Progenitor cell of endocrine pancreas (in vitro differentiated cells): ENCODE data around the gene SLIT3. TPM values are rescaled to one million over a fixed set of nuclear protein-coding genes. Genes with fewer than 3 reads are reported as not detected.

Experiments used
- DNase-seq: peaks from one replicate; pipeline ENCODE4 v3.0.0; 2021; ENCODE audit warnings: low spot score; ENCODE audit not compliant: unreplicated experiment
- H3K27ac Mint-ChIP-seq: 2 replicates; pipeline ENCODE4 v1.8.0; 2021; ENCODE audit warnings: mild to moderate bottlenecking, moderate library complexity, mixed read lengths
- H3K27me3 Mint-ChIP-seq: 2 replicates; pipeline ENCODE4 v1.8.0; 2021; ENCODE audit warnings: mixed read lengths
- H3K36me3 Mint-ChIP-seq: 2 replicates; pipeline ENCODE4 v1.8.0; 2022; ENCODE audit warnings: mixed read lengths; ENCODE audit not compliant: insufficient read depth
- H3K4me1 Mint-ChIP-seq: 2 replicates; pipeline ENCODE4 v1.8.0; 2021; ENCODE audit warnings: low read depth, mixed read lengths
- H3K4me3 Mint-ChIP-seq: 2 replicates; pipeline ENCODE4 v1.8.0; 2021; ENCODE audit warnings: low read depth, mild to moderate bottlenecking, moderate library complexity, mixed read lengths
- H3K9me3 Mint-ChIP-seq: 2 replicates; pipeline ENCODE4 v1.8.0; 2021; ENCODE audit warnings: low read depth, mixed read lengths
- total RNA-seq: library from RNA; stranded (reverse); gene quantifications from 2 replicates; pipeline ENCODE4 v1.2.1, GENCODE V29; 2021
- TF ChIP-seq, protein P1 (sequence below): fragments of 200-600 bp; sonication (generic); IDR thresholded peaks from one replicate; pipeline ENCODE4 v1.5.0; 2021; ENCODE audit warnings: antibody characterized with exemption, mild to moderate bottlenecking; ENCODE audit not compliant: unreplicated experiment

SLIT3 gene
- total RNA-seq, 1 donor from 2014 or later = 18.8 TPM

DNA sequence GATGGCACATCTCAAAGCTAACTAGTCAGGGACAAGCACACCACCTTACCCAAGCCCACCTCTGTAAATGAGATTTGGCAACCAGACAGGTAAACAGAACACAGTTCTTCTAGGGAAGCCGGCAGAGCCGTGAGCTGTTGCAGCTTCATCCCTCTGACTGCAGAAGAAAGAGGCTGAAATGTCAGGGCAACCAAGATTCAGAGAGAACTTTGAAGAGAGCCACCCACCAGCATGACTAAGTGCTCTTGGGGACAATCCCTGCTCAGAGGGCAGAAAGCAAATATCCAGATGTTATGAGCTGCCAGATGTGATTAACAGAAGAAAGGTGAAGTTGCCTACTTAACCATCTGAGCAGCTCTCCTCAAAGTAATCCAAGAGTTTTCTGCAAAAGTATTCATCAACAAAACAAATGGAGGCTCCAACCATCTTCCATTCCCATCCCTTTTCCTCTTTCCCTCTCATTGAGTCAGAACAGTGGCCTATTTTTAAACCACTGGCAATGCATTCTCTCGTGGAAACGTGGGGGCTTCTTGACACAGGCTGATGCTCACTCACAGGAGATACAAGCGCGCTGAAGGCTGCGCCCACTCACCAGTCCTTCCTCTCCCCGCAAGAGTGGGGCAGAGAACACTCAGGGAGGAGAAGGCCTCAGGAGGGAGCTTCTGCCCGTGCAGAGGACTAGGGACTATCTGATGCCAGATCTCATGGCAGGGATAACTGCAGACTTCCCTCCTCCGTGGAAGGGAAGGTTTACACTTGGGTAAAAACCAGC, 57.1 kb downstream of the SLIT3 start:
- Mint-ChIP-seq H3K4me3 (no peak overlapping the region), H3K9me3 (peaks cover 12% of the 10 kb centered on the region), H3K36me3 (peaks cover 6% of the 10 kb centered on the region), H3K27ac (no peak overlapping the region), H3K27me3 (no peaks in the 10 kb centered on the region), H3K4me1 (no peaks in the 10 kb centered on the region)
- TF ChIP-seq, protein P1, sequence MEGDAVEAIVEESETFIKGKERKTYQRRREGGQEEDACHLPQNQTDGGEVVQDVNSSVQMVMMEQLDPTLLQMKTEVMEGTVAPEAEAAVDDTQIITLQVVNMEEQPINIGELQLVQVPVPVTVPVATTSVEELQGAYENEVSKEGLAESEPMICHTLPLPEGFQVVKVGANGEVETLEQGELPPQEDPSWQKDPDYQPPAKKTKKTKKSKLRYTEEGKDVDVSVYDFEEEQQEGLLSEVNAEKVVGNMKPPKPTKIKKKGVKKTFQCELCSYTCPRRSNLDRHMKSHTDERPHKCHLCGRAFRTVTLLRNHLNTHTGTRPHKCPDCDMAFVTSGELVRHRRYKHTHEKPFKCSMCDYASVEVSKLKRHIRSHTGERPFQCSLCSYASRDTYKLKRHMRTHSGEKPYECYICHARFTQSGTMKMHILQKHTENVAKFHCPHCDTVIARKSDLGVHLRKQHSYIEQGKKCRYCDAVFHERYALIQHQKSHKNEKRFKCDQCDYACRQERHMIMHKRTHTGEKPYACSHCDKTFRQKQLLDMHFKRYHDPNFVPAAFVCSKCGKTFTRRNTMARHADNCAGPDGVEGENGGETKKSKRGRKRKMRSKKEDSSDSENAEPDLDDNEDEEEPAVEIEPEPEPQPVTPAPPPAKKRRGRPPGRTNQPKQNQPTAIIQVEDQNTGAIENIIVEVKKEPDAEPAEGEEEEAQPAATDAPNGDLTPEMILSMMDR = no peak
- no peak for DNase-seq

DNA sequence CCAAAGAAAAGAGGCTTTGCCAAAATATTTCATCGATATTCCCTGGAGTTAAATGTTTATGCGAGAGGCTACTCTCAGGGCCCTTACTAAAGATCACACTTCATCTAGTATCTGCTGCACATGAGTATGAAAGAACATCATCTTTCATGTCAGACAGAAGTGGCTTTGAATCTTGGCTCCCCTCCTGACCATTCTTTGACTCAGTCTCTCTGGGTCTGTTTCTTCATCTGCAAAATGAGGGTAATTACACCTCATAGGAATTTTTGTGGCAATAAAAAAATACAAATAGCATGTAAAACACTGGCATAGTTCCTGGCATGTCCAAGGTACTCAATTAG, 58.1 kb downstream of the SLIT3 start:
- TF ChIP-seq, protein P1 = no peak
- peaks cover 17% of the 10 kb centered on the region for H3K9me3 Mint-ChIP-seq

GRCh38 chr5:169242175-169242848, 58.6 kb downstream of the SLIT3 start:
- TF ChIP-seq, protein P1 = no peak
- Mint-ChIP-seq H3K4me1 (no peaks in the 10 kb centered on the region), H3K4me3 (no peak overlapping the region), H3K9me3 (peaks cover 18% of the 10 kb centered on the region), H3K27me3 (no peaks in the 10 kb centered on the region), H3K36me3 (peaks cover 9% of the 10 kb centered on the region), H3K27ac (no peak overlapping the region)
- DNase-seq = no peak

More for the DNA sequence above, 58.1 kb downstream of the SLIT3 start:
- no peak overlapping the region for H3K4me3 Mint-ChIP-seq
- H3K36me3 Mint-ChIP-seq = peaks cover 9% of the 10 kb centered on the region
- H3K27me3 Mint-ChIP-seq = no peaks in the 10 kb centered on the region
- DNase-seq = no peak
- no peak overlapping the region for H3K27ac Mint-ChIP-seq
- no peaks in the 10 kb centered on the region for H3K4me1 Mint-ChIP-seq

- DNase-seq = no peak
- Mint-ChIP-seq H3K9me3 (no peaks in the 10 kb centered on the region), H3K27ac (no peak overlapping the region), H3K4me3 (no peak overlapping the region), H3K27me3 (peaks cover 6% of the 10 kb centered on the region), H3K36me3 (no peaks in the 10 kb centered on the region), H3K4me1 (no peaks in the 10 kb centered on the region)
- TF ChIP-seq, protein P1 = no peak
Observed at GRCh38 chr5:169229342-169229892, 71.5 kb downstream of the SLIT3 start.

DNA sequence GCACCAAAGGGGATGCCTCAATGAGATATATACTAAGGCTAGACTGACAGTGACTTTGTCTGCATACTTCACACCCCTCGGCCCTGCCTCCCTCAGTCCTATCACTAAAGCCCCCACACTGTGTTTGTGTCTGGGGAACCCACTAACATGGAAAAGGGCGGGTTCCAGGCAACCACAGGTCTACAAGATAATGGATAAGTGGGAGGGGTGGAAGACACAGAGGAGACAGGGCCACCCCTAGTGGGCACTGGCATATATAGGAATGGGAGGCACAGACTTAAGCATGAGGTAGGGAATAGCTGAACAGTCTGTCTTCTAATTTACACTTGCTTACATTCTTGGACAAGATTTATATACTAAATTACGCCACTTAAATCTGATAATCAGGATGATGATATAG, 74.0 kb downstream of the SLIT3 start:
- H3K4me3 Mint-ChIP-seq = no peak overlapping the region

More for the DNA sequence above, 74.0 kb downstream of the SLIT3 start:
- DNase-seq = no peak
- no peaks in the 10 kb centered on the region for H3K9me3 Mint-ChIP-seq
- H3K36me3 Mint-ChIP-seq = no peaks in the 10 kb centered on the region
- H3K27me3 Mint-ChIP-seq = peaks cover 9% of the 10 kb centered on the region
- TF ChIP-seq, protein P1 = no peak
- H3K27ac Mint-ChIP-seq = no peak overlapping the region
- H3K4me1 Mint-ChIP-seq = peaks cover 6% of the 10 kb centered on the region
